ENCODE data around the gene AKAP6. TPM values are rescaled to one million over a fixed set of nuclear protein-coding genes. Genes with fewer than 3 reads are reported as not detected.

The AKAP6 gene
- total RNA-seq, 1 experiment from 2014 or later = 2.3 TPM

DNA sequence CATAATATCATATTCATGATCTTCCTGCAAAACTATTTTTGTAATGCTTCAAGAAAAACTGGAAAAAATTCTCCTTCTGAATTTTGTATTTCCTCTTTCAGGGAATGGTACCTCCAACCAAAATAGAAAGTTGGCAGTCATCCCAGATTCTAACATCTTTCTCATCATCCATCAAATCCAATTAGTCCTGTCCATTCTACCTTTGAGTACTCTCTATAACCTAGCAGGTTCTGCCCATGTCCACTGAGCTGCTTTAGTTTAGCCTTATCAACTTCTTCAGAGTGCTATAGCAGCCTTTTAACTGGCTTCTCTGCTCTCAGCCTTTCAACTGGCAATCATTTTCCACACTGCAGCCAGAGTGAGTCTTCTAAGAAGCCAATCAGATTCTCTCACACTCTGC lies 236.2 kb downstream of the AKAP6 start:
- no peak overlapping the region for H3K27ac ChIP-seq (ENCODE audit: low read length)
- H3K9me2 ChIP-seq (replicated peaks; ENCODE audit: insufficient read depth, low read length) = no peaks in the 10 kb centered on the region
- H3K9ac ChIP-seq (ENCODE audit: low read length) = no peak overlapping the region
- no peak overlapping the region for H3K4me2 ChIP-seq (ENCODE audit: low read depth, low read length, poor library complexity, severe bottlenecking)
- no peaks in the 10 kb centered on the region for H3K9me3 ChIP-seq (ENCODE audit: low read length)
- H3K27me3 ChIP-seq (ENCODE audit: low read length) = no peaks in the 10 kb centered on the region
- no peak overlapping the region for H2AFZ ChIP-seq (ENCODE audit: low read length)
- no peaks in the 10 kb centered on the region for H4K20me1 ChIP-seq (ENCODE audit: insufficient read depth, low read depth, low read length)
- H3K4me1 ChIP-seq (ENCODE audit: low read length) = no peaks in the 10 kb centered on the region
- DNase-seq = no peak
- no peaks in the 10 kb centered on the region for H3K79me2 ChIP-seq (ENCODE audit: low read length)
- no peak overlapping the region for H3K4me3 ChIP-seq (ENCODE audit: low read length)
- no peaks in the 10 kb centered on the region for H3K36me3 ChIP-seq (ENCODE audit: insufficient read depth, low read length)

DNA sequence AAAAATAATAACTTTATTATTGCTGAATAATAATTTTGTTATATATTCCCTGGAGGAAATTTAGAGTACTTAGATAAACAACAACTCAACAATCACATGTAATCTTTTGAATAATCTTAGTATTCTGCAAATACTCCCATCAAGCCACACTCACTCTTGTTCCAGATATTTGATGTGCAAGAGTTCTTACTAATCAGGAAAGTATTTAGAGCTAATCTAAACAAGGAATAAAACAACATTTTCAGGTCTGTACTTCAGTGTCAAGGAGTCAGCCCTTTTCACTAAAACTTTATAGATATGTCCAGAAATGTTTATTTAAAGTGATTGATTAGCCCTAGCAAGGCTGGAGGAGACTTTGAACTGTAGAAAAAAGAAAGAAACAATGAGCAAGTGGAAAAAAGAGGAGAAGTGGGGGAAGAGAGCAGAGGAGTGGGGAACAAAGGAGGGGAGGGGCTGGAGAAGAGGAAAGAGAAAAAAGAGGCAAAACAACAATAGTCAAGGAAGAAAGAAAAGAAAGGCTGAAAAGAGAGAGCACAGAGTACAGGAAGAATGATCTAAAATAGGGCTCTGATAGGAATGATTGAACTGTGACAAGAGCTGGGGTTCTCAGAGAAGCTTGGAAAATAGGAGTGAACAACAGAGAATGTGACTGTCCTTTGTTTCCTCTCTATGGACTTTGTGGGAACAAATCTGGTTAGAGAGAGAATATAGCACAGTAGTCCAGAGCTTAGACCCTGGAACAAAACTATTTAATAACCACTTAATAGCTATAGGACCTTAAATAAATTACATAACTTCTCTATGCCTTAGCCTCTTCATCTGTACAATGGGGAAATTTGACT lies 238.7 kb downstream of the AKAP6 start:
- H3K27me3 ChIP-seq (ENCODE audit: low read length) = no peaks in the 10 kb centered on the region
- H3K4me1 ChIP-seq (ENCODE audit: low read length) = no peaks in the 10 kb centered on the region; the same call in 1 of the 2 replicates
- H4K20me1 ChIP-seq (ENCODE audit: insufficient read depth, low read depth, low read length) = no peaks in the 10 kb centered on the region
- no peak for DNase-seq
- H3K9ac ChIP-seq (ENCODE audit: low read length) = no peak overlapping the region
- no peak overlapping the region for H3K4me3 ChIP-seq (ENCODE audit: low read length)
- no peak overlapping the region for H3K4me2 ChIP-seq (ENCODE audit: low read depth, low read length, poor library complexity, severe bottlenecking)
- H3K9me3 ChIP-seq (ENCODE audit: low read length) = no peaks in the 10 kb centered on the region
- H3K9me2 ChIP-seq (replicated peaks; ENCODE audit: insufficient read depth, low read length) = no peaks in the 10 kb centered on the region
- no peak overlapping the region for H3K27ac ChIP-seq (ENCODE audit: low read length)
- H3K79me2 ChIP-seq (ENCODE audit: low read length) = no peaks in the 10 kb centered on the region
- H2AFZ ChIP-seq (ENCODE audit: low read length) = no peak overlapping the region
- H3K36me3 ChIP-seq (ENCODE audit: insufficient read depth, low read length) = no peaks in the 10 kb centered on the region

DNA sequence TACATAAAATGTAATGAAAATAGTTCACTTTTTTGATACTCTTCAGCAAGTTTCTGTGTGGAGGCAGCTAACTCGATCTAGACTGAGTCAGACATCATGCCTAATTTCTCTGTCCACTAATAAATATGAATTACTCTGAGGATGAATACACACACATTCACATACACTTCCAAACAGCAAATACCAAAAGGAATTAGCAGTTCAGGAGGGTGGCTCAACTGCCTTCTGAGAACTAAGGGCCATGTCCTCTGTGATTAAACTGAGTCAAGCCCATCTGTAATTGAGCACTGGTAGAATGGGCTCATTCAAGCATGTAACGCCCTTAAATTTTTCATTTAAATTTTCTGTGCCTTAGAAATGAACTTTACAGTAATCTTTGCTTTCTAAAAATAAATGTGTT lies 242.5 kb downstream of the AKAP6 start:
- H3K4me3 ChIP-seq (ENCODE audit: low read length) = no peak overlapping the region
- no peaks in the 10 kb centered on the region for H3K9me3 ChIP-seq (ENCODE audit: low read length)
- no peaks in the 10 kb centered on the region; the same call in 1 of the 2 replicates for H3K4me1 ChIP-seq (ENCODE audit: low read length)
- no peak overlapping the region for H3K4me2 ChIP-seq (ENCODE audit: low read depth, low read length, poor library complexity, severe bottlenecking)
- DNase-seq = no peak
- H3K27me3 ChIP-seq (ENCODE audit: low read length) = no peaks in the 10 kb centered on the region
- no peaks in the 10 kb centered on the region for H3K79me2 ChIP-seq (ENCODE audit: low read length)
- no peaks in the 10 kb centered on the region for H3K36me3 ChIP-seq (ENCODE audit: insufficient read depth, low read length)
- H2AFZ ChIP-seq (ENCODE audit: low read length) = no peak overlapping the region
- H3K9me2 ChIP-seq (replicated peaks; ENCODE audit: insufficient read depth, low read length) = no peaks in the 10 kb centered on the region
- H3K9ac ChIP-seq (ENCODE audit: low read length) = no peak overlapping the region
- no peak overlapping the region for H3K27ac ChIP-seq (ENCODE audit: low read length)
- no peaks in the 10 kb centered on the region for H4K20me1 ChIP-seq (ENCODE audit: insufficient read depth, low read depth, low read length)

DNA sequence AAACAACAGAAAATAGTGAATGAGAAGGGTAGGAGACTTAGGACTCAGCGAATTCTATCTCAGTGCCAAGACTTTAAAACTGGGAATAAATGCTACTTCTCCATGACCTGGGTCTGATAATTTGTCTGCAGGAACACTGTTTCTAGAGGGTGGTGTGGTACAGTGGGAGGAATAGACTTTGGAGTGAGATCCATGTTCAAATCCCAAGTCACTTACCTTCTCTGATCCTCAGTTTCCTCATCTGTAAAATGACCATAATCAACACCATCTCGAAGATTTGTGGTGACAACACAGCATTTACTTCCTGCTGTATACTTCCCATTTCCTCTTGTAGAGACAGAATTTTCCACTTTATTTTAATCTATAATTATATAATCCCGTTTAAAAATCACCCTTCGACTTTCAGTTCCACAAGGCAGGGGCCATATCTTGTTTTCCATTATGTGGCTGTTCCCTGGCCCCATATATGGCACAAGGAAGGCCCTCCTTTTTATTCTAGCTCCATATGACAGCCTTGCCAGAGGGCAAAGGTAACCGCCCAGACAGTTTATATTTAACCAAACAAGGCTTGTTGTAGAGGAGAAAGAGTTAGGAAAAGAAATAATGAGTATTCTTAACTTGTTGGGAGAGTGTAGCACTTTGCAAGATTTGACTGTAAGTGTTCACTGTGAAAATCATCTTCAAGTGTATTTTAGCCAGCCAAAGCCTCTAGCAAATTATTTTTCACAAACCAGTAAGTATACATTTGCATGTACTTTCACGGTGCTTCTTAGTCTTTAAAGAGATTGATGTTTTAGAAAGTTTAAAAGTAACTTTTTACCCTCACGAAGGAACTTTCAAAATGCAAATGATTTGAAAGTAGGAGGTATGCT lies 243.1 kb downstream of the AKAP6 start:
- no peak overlapping the region for H3K4me3 ChIP-seq (ENCODE audit: low read length)
- H4K20me1 ChIP-seq (ENCODE audit: insufficient read depth, low read depth, low read length) = no peaks in the 10 kb centered on the region
- H3K4me2 ChIP-seq (ENCODE audit: low read depth, low read length, poor library complexity, severe bottlenecking) = no peak overlapping the region
- H3K9me3 ChIP-seq (ENCODE audit: low read length) = no peaks in the 10 kb centered on the region
- no peaks in the 10 kb centered on the region; the same call in 1 of the 2 replicates for H3K4me1 ChIP-seq (ENCODE audit: low read length)
- H3K9ac ChIP-seq (ENCODE audit: low read length) = no peak overlapping the region
- no peak for DNase-seq
- H2AFZ ChIP-seq (ENCODE audit: low read length) = no peak overlapping the region
- H3K79me2 ChIP-seq (ENCODE audit: low read length) = no peaks in the 10 kb centered on the region
- no peak overlapping the region for H3K27ac ChIP-seq (ENCODE audit: low read length)
- H3K9me2 ChIP-seq (replicated peaks; ENCODE audit: insufficient read depth, low read length) = no peaks in the 10 kb centered on the region
- H3K27me3 ChIP-seq (ENCODE audit: low read length) = no peaks in the 10 kb centered on the region
- H3K36me3 ChIP-seq (ENCODE audit: insufficient read depth, low read length) = no peaks in the 10 kb centered on the region

DNA sequence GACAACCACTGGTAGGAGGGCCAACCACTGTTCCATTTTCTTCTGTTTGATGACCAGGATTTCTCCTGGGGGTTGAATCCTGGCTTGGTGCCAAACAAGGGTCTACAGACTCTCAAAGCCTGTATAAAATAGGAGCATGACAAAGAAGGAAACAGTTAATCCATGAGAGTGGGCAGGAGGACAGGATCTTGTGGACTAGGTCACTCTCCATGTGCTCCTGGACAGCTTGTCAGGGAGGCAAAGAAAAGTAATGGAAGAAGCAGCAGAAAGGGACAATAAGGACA lies 243.7 kb downstream of the AKAP6 start:
- DNase-seq = no peak
- no peaks in the 10 kb centered on the region for H4K20me1 ChIP-seq (ENCODE audit: insufficient read depth, low read depth, low read length)
- H3K9me3 ChIP-seq (ENCODE audit: low read length) = no peaks in the 10 kb centered on the region
- no peaks in the 10 kb centered on the region for H3K79me2 ChIP-seq (ENCODE audit: low read length)
- no peak overlapping the region for H3K9ac ChIP-seq (ENCODE audit: low read length)
- peaks cover under 1% of the 10 kb centered on the region for H3K4me1 ChIP-seq (ENCODE audit: low read length)
- H3K27ac ChIP-seq (ENCODE audit: low read length) = no peak overlapping the region
- H3K4me3 ChIP-seq (ENCODE audit: low read length) = no peak overlapping the region
- no peak overlapping the region for H2AFZ ChIP-seq (ENCODE audit: low read length)
- H3K4me2 ChIP-seq (ENCODE audit: low read depth, low read length, poor library complexity, severe bottlenecking) = no peak overlapping the region
- no peaks in the 10 kb centered on the region for H3K27me3 ChIP-seq (ENCODE audit: low read length)
- no peaks in the 10 kb centered on the region for H3K36me3 ChIP-seq (ENCODE audit: insufficient read depth, low read length)
- no peaks in the 10 kb centered on the region for H3K9me2 ChIP-seq (replicated peaks; ENCODE audit: insufficient read depth, low read length)

DNA sequence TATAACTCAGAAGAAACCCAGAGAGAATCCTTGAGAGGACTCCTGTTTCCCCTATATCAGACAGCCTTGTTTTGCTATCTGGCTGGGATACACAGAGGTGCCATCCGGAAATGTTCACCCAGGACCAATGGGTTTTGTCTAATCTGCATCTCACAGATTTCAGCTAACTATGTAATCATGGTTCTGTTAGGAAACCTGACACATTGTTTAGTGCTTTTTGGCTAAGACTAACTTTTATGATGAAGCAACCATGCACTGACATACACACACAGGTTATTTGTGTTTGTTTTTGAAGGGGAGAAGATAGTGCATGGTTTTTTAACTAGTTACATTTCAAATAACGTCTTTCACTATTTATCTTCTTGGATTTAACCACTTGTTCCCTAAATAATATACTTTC lies 245.2 kb downstream of the AKAP6 start:
- DNase-seq = no peak
- Histone ChIP-seq H3K79me2 (ENCODE audit: low read length) (no peaks in the 10 kb centered on the region), H2AFZ (ENCODE audit: low read length) (no peak overlapping the region), H3K4me3 (ENCODE audit: low read length) (no peak overlapping the region), H3K9me3 (ENCODE audit: low read length) (no peaks in the 10 kb centered on the region), H3K9me2 (replicated peaks; ENCODE audit: insufficient read depth, low read length) (no peaks in the 10 kb centered on the region), H3K4me2 (ENCODE audit: low read depth, low read length, poor library complexity, severe bottlenecking) (no peak overlapping the region), H3K9ac (ENCODE audit: low read length) (no peak overlapping the region), H3K36me3 (ENCODE audit: insufficient read depth, low read length) (no peaks in the 10 kb centered on the region), H3K4me1 (ENCODE audit: low read length) (peaks cover 10% of the 10 kb centered on the region), H3K27me3 (ENCODE audit: low read length) (no peaks in the 10 kb centered on the region), H4K20me1 (ENCODE audit: insufficient read depth, low read depth, low read length) (no peaks in the 10 kb centered on the region), H3K27ac (ENCODE audit: low read length) (no peak overlapping the region)

DNA sequence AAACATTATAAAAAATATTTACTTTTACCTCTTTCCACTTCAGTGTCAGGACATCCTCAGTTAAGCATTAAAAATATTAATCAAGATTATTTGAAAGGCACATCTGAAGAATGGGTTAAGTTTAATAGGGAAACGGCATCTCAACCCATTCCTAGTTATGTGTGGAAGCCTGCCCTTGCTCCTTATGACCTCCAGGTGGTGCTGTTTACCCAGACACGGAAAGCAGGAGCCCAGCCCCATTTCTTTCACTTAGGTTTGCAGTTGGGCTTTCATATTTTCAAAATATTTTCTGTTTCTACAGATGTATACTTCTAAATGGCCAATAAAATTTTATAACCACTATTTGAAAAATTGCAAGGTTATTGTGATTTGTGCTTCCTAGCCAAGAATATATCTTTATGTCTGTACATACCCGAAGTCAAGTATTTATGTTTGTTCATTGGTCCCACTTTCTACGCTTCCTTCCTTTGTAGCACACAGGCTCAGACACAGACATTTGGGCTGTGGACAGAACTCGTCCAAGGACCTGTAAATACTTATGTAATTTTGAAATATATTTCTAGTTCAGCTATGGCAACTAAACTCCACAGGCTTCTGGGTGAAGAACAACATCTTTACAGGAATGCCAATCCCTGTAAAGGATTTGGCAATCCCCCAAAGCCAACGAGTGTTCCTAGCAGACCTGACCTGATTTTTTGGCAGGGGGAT lies 247.1 kb downstream of the AKAP6 start:
- Histone ChIP-seq H3K79me2 (ENCODE audit: low read length) (no peaks in the 10 kb centered on the region), H3K9ac (ENCODE audit: low read length) (no peak overlapping the region), H3K4me2 (ENCODE audit: low read depth, low read length, poor library complexity, severe bottlenecking) (no peak overlapping the region), H3K27ac (ENCODE audit: low read length) (no peak overlapping the region), H2AFZ (ENCODE audit: low read length) (no peak overlapping the region), H3K4me3 (ENCODE audit: low read length) (no peak overlapping the region), H3K9me2 (replicated peaks; ENCODE audit: insufficient read depth, low read length) (no peaks in the 10 kb centered on the region), H3K9me3 (ENCODE audit: low read length) (no peaks in the 10 kb centered on the region), H3K36me3 (ENCODE audit: insufficient read depth, low read length) (no peaks in the 10 kb centered on the region), H3K4me1 (ENCODE audit: low read length) (peaks cover 10% of the 10 kb centered on the region), H3K27me3 (ENCODE audit: low read length) (no peaks in the 10 kb centered on the region), H4K20me1 (ENCODE audit: insufficient read depth, low read depth, low read length) (no peaks in the 10 kb centered on the region)
- peak; percentile 86 for DNase-seq

DNA sequence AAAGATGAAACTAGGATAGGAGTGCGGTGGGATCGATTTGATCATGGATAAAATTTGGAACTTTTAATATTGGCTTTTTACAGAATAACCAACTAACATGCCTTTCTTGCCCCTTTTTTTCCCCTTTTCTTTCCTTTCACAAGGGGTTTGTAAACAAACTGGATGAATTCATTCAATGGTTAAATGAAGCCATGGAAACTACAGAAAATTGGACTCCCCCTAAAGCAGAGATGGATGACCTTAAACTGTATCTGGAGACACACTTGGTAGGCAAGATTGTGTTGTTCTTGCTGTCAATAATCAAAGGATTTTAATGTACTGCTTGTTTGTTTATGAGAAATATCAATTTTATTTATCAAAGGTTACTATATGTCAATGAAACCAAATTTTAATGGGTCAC lies 247.9 kb downstream of the AKAP6 start:
- Histone ChIP-seq H3K79me2 (ENCODE audit: low read length) (no peaks in the 10 kb centered on the region), H4K20me1 (ENCODE audit: insufficient read depth, low read depth, low read length) (no peaks in the 10 kb centered on the region), H3K36me3 (ENCODE audit: insufficient read depth, low read length) (no peaks in the 10 kb centered on the region), H3K4me3 (ENCODE audit: low read length) (no peak overlapping the region), H3K9me2 (replicated peaks; ENCODE audit: insufficient read depth, low read length) (no peaks in the 10 kb centered on the region), H3K4me1 (ENCODE audit: low read length) (peaks cover 10% of the 10 kb centered on the region), H3K27me3 (ENCODE audit: low read length) (no peaks in the 10 kb centered on the region), H3K9me3 (ENCODE audit: low read length) (no peaks in the 10 kb centered on the region), H2AFZ (ENCODE audit: low read length) (no peak overlapping the region), H3K9ac (ENCODE audit: low read length) (no peak overlapping the region), H3K27ac (ENCODE audit: low read length) (no peak overlapping the region), H3K4me2 (ENCODE audit: low read depth, low read length, poor library complexity, severe bottlenecking) (no peak overlapping the region)
- no peak for DNase-seq

All from Karpas-422 (cell line).